GM19328 (cell line): ENCODE measurements around the gene CHRNE.
"Not testable (repeated sequence)": the region's sequence is repeated elsewhere in the genome, so short reads cannot be mapped to it uniquely, and the experiment has no call there.

Experiments
- ATAC-seq: cut with Tn5 transposase; IDR thresholded peaks from one replicate; pipeline ENCODE4 v1.9.1; 2021; ENCODE audit warnings: mild to moderate bottlenecking, moderate library complexity; ENCODE audit not compliant: unreplicated experiment

CHRNE gene

DNA sequence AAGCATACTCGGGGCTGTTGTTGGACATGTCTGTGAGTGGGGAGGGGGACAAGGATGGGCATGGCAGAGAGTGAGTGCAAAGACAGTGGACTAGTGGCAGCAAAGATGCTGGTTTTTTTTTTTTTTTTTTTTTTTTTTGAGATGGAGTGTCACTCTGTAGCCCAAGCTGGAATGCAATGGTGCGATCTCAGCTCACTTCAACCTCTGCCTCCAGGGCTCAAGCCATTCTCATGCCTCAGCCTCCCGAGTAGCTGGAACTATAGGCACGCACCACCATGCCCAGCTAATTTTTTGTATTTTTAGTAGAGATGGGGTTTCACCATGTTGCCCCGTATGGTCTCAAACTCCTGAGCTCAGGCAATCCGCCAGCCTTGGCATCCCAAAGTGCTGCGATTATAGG, 45.6 kb downstream of the CHRNE start:
- ATAC-seq, result not testable (repeated sequence)

DNA sequence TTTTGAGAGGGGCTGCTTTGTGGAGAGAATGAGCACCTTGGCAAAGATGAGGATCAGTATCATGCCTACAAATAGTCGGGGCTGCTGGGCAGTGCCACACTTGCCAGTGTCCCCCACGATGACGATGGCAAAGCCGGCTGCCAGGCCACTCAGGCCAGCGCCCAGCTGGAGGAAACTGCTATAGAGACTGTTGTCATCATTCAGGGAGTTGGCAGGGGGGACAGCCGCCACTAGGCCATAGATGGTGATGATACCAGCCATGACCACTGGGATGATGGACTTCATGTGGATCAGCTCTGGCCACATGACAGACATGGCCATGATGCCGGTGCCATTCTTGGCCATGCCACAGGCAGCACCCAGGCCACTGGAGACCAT, 46.0 kb downstream of the CHRNE start:
- no peak for ATAC-seq

DNA sequence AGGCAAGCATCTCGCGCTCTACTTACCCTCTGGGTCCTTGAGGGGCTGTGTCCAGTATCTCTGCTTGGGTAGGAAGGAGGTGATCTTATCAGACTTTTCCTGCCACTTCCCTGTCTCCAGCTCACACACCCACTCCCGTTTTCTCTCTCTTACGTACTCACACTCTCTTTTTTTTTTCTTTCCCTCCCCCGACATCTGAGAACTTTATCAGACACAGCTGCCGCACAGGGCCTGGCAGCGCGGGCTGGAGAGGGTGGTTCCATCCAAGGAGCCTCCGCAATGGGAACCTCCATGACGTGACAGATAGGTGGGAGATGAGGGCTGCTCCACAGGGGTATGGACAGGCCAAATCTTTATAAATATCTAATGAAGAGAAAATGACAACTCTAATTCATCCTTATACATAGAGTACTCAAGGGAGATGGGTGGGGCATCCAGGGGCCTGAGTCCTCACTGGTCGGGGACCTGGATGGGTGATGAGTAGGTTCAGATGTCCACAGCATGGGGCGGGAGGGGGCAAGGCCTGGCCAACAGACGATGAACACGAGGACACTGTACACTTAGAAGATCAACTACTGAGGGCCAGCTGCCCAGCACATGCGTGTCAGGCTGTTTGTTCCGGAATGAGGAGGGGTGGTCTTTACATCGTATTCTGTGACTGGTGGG, 46.5 kb downstream of the CHRNE start:
- no peak for ATAC-seq

DNA sequence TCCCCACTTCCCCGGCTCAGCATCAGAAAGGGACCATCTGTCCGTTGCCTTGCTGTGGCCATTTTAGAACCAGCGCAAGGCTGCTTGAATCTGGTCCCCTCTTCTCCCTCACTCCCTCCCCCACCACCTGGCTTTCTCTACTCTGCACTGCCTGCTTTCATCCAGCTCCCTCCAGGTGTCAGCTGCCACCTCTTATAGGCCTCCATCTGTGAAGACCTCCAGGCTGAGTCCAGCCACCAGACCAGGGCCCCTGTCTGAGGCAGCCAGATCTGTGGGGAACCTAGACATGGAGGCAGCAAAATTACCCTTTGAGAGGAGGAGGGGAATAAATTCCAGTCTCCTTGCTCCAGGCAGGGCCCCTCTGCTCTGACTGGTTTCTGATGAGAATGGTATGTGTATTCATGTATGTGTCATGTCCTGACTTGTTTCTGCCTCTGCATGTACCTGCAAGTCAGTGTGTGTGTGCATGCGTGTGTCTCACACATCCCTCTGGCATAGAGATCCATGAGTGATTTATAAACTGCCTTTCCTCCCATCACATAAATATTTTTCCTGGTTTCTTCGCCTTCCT, 48.7 kb downstream of the CHRNE start:
- ATAC-seq, result no peak

DNA sequence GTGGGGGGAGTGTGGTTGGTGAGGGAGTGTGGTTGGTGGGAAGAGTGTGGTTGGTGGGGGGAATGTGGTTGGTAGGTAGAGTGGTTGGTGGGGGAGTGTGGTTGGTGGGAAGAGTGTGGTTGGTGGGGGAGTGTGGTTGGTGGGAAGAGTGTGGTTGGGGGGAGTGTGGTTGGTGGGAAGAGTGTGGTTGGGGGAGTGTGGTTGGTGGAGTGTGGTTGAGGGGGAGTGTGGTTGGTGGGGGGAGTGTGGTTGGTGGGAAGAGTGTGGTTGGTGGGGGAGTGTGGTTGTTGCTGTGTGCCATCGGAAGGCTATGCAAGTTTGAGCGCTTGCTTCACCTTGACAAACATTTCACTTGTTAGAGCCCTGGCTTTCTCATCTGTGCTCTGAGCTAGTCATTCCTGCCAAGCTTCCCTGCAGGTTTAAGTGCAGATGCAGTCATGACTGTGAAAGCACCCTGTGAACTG, 49.7 kb downstream of the CHRNE start:
- ATAC-seq, result no peak

DNA sequence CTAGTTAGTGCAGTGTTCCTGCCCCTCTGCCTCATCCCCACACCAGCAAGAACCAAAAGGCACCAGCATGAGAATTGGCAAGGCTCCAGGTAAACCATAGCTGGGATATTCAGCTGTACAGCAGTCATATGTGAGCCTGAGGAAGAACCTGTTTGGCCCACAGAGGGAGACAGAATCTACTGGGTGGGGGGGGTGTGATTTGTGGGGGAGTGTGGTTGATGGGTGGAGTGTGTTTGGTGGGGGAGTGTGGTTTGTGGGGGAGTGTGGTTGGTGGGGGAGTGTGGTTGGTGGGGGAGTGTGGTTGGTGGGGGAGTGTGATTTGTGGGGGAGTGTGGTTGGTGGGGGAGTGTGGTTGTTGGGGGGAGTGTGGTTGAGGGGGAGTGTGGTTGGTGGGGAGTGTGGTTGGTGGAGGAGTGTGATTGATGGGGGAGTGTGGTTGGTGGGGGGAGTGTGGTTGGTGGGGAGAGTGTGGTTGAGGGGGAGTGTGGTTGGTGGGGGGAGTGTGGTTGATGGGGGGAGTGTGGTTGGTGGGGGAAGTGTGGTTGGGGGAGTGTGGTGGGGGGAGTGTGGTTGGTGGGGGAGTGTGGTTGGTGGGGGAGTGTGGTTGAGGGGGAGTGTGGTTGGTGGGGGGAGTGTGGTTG, 50.2 kb downstream of the CHRNE start:
- no peak for ATAC-seq

DNA sequence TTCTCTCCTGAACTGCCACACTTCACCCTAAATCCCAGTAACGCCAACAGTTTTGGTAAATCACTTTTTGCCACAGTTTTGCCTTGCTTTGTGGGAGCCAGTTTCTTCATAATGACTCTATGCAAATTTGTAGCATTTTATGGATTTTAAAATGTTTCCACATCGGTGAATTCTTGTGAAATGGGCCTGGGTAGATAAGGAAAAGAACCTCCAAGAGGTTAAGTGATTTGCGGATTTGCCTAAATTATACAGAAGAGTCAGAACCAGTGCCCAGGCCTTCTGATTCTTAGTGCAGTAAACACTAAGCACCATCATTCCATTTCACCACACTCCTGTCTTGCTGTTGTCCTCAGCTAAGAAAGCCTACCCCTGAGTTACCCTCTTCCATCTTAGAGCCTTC, 51.8 kb downstream of the CHRNE start:
- no peak for ATAC-seq

DNA sequence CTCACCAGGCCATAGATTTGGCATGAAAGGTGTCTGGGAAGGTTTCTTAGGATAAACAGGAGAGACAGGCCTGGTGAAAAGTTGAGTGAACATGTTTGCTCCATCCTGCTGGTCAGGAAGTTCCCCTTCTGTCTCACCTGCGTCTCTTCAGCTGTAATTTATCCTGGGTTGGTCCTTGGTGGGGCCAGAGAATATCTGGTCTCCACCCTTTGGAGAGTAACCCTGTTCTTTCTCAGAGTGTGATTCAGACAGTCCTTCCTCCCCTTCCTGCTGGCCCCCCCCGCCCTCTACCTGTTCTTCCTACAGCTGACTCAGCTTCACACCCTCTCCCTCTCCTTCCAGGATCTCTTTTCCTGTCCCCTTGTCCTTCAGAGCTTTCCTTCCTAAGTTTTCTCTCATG, 52.7 kb downstream of the CHRNE start:
- no peak for ATAC-seq

DNA sequence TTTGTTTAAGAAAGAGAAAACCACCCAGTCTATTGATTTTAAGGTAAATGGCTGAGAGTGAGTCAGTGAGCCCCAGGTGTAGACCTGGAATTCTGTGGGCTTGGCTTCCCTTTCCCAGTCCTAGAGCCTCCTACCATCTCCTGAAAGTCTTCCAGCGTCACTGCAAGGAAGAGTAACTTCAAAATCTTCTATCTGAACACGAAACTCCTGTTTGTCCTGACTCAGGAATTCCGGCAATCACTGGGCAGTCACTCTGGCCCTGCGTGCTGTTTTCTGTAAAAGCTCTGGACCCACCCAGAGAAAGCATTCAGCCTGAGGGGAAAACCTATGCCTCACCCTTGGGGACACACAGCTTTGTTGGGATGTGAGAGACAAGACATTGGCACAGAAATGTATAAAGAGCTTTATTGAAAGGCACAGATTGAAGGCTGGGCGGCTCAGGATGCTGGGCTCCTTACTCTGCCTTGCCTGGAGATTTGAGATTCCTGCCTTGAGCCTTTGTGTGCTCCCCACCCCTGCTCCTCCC, 53.8 kb downstream of the CHRNE start:
- no peak for ATAC-seq
